Naive thymus-derived CD8-positive, alpha-beta T cell (primary cell): ENCODE measurements around the gene ECT2. TPM values are rescaled to one million over a fixed set of nuclear protein-coding genes. Genes with fewer than 3 reads are reported as not detected.
"Not testable (repeated sequence)": the region's sequence is repeated elsewhere in the genome, so short reads cannot be mapped to it uniquely, and the experiment has no call there.

Experiments used
- ATAC-seq, 2 donors: fragments of 150-1000 bp; cut with Tn5 transposase in 1 of 2; sonication (Bioruptor Pico), chemical (Tn5 transposase) in 1 of 2; 1 replicate in 1 of 2; 2 replicates in 1 of 2; pipeline ENCODE4 v1.10.0; 2021; ENCODE audit warnings: mild to moderate bottlenecking in 2 of 2, moderate library complexity in 2 of 2
- POLR2A ChIA-PET: fragments of 350-600 bp; sonication (Branson Sonifier 250); formaldehyde crosslinking; loops from one replicate; lab custom pipeline; 2021; ENCODE audit warnings: antibody characterized with exemption; lab: Charles Lee
- DNase-seq, 10 donors: peaks; one replicate each; pipeline versions ENCODE4 v3.0.0 to v3.0.0-alpha.2; 2020 to 2022
- H3K27ac Mint-ChIP-seq, 10 donors: one replicate each; pipeline ENCODE4 v1.8.0; 2020 to 2022; ENCODE audit warnings: mild to moderate bottlenecking in 10 of 10, mixed read lengths in 10 of 10, moderate library complexity in 4 of 10, inconsistent platforms in 1 of 10
- H3K27me3 Mint-ChIP-seq, 5 donors: one replicate each; pipeline ENCODE4 v1.8.0; 2021 to 2022; ENCODE audit warnings: mixed read lengths in 5 of 5
- H3K36me3 Mint-ChIP-seq, 3 donors: one replicate each; pipeline ENCODE4 v1.8.0; 2020 to 2022; ENCODE audit warnings: mixed read lengths in 3 of 3, mild to moderate bottlenecking in 2 of 3, inconsistent platforms in 1 of 3
- H3K4me1 Mint-ChIP-seq, 4 donors: one replicate each; pipeline ENCODE4 v1.8.0; 2021 to 2022; ENCODE audit warnings: mixed read lengths in 4 of 4
- H3K4me3 Mint-ChIP-seq, 10 donors: one replicate each; pipeline ENCODE4 v1.8.0; 2020 to 2022; ENCODE audit warnings: mild to moderate bottlenecking in 10 of 10, mixed read lengths in 10 of 10, moderate library complexity in 6 of 10, inconsistent platforms in 1 of 10
- H3K9me3 Mint-ChIP-seq, 9 donors: one replicate each; pipeline ENCODE4 v1.8.0; 2020 to 2022; ENCODE audit warnings: mixed read lengths in 9 of 9, mild to moderate bottlenecking in 3 of 9, inconsistent platforms in 1 of 9, moderate library complexity in 1 of 9
- polyA plus RNA-seq, 3 donors: library from polyadenylated mRNA; unstranded; fragments of 300-500 nt; fragmentation: Illumina TruSeq; gene quantifications; one replicate each; pipeline ENCODE4 v1.2.3, GENCODE V29; 2021
- total RNA-seq, 8 experiments: library from RNA in 2 of 8; stranded (reverse) in 2 of 8; gene quantifications; one replicate each; pipeline ENCODE4 v1.2.3 and lab custom pipeline; 2021 to 2026

ECT2 gene
- total and polyA plus RNA-seq, 5 experiments from 2014 or later, result 1.1 to 2.2 (median 1.8) TPM

- Mint-ChIP-seq H3K4me3 (no peak overlapping the region), H3K27ac (no peak overlapping the region), H3K27me3 (peaks cover 8 to 27% (median 9%) of the 10 kb centered on the region in 5 donors), H3K9me3 (peaks cover 0 to 7% (median 0%) of the 10 kb centered on the region in 9 donors), H3K36me3 (no peaks in the 10 kb centered on the region), H3K4me1 (no peaks in the 10 kb centered on the region)
- no peak for DNase-seq
- no peak for ATAC-seq
- POLR2A ChIA-PET, result no interaction called here
Observed at GRCh38 chr3:172848910-172849309, 98.4 kb downstream of the ECT2 start.

- POLR2A ChIA-PET, result no interaction called here
- Mint-ChIP-seq H3K27ac (no peak overlapping the region), H3K27me3 (peaks cover 7 to 44% (median 10%) of the 10 kb centered on the region in 5 donors), H3K4me3 (no peak overlapping the region), H3K36me3 (no peaks in the 10 kb centered on the region), H3K9me3 (no peaks in the 10 kb centered on the region), H3K4me1 (no peaks in the 10 kb centered on the region)
- DNase-seq (no peak), ATAC-seq (no peak)
Observed at GRCh38 chr3:172853005-172853404, 102.5 kb downstream of the ECT2 start.

- Mint-ChIP-seq H3K4me1 (no peaks in the 10 kb centered on the region), H3K36me3 (no peaks in the 10 kb centered on the region), H3K9me3 (no peaks in the 10 kb centered on the region), H3K4me3 (no peak overlapping the region), H3K27ac (no peak overlapping the region), H3K27me3 (peaks cover 5 to 38% (median 10%) of the 10 kb centered on the region in 5 donors)
- DNase-seq, result no peak
- POLR2A ChIA-PET, result no interaction called here
- no peak for ATAC-seq
Observed at GRCh38 chr3:172853921-172854666, 103.6 kb downstream of the ECT2 start.

GRCh38 chr3:172855037-172855436, 104.5 kb downstream of the ECT2 start:
- Mint-ChIP-seq H3K27me3 (peaks cover 5 to 29% (median 7%) of the 10 kb centered on the region in 5 donors), H3K4me1 (no peaks in the 10 kb centered on the region), H3K4me3 (no peak overlapping the region), H3K36me3 (no peaks in the 10 kb centered on the region), H3K9me3 (no peaks in the 10 kb centered on the region), H3K27ac (no peak overlapping the region)
- DNase-seq (no peak), ATAC-seq (no peak)
- POLR2A ChIA-PET, result no interaction called here

- Mint-ChIP-seq H3K9me3 (peaks cover 0 to 5% (median 0%) of the 10 kb centered on the region in 9 donors), H3K27me3 (peaks cover 0 to 17% (median 3%) of the 10 kb centered on the region in 5 donors), H3K27ac (no peak overlapping the region), H3K36me3 (no peaks in the 10 kb centered on the region), H3K4me3 (no peak overlapping the region), H3K4me1 (no peaks in the 10 kb centered on the region)
- POLR2A ChIA-PET, result no interaction called here
- DNase-seq, result no peak
- ATAC-seq, result no peak
Observed at GRCh38 chr3:172856795-172857742, 106.5 kb downstream of the ECT2 start.

GRCh38 chr3:172859041-172859440, 108.5 kb downstream of the ECT2 start:
- POLR2A ChIA-PET, result no interaction called here
- H3K27me3 Mint-ChIP-seq, result peaks cover 0 to 17% (median 3%) of the 10 kb centered on the region in 5 donors

GRCh38 chr3:172866726-172867350, 116.3 kb downstream of the ECT2 start:
- peaks cover 0 to 21% (median 10%) of the 10 kb centered on the region in 5 donors for H3K27me3 Mint-ChIP-seq
- H3K9me3 Mint-ChIP-seq, H3K4me1 Mint-ChIP-seq, H3K4me3 Mint-ChIP-seq, H3K27ac Mint-ChIP-seq, ATAC-seq, POLR2A ChIA-PET, DNase-seq, H3K36me3 Mint-ChIP-seq: not testable (repeated sequence)

More at GRCh38 chr3:172859041-172859440, 108.5 kb downstream of the ECT2 start:
- H3K4me1 Mint-ChIP-seq, result no peaks in the 10 kb centered on the region
- DNase-seq, result no peak
- H3K9me3 Mint-ChIP-seq, result peaks cover 0 to 12% (median 0%) of the 10 kb centered on the region in 9 donors
- ATAC-seq, result no peak
- no peaks in the 10 kb centered on the region for H3K36me3 Mint-ChIP-seq
- no peak overlapping the region for H3K27ac Mint-ChIP-seq
- H3K4me3 Mint-ChIP-seq, result no peak overlapping the region

GRCh38 chr3:172868582-172869200, 118.2 kb downstream of the ECT2 start:
- no peak for DNase-seq
- Mint-ChIP-seq H3K27ac (no peak overlapping the region), H3K9me3 (no peaks in the 10 kb centered on the region), H3K27me3 (peaks cover 0 to 24% (median 10%) of the 10 kb centered on the region in 5 donors), H3K4me3 (no peak overlapping the region), H3K36me3 (no peaks in the 10 kb centered on the region), H3K4me1 (no peaks in the 10 kb centered on the region)
- POLR2A ChIA-PET, result no interaction called here
- no peak for ATAC-seq

GRCh38 chr3:172869368-172869771, 118.8 kb downstream of the ECT2 start:
- Mint-ChIP-seq H3K4me3 (no peak overlapping the region), H3K9me3 (no peaks in the 10 kb centered on the region), H3K27ac (no peak overlapping the region), H3K4me1 (no peaks in the 10 kb centered on the region), H3K27me3 (peaks cover 0 to 21% (median 9%) of the 10 kb centered on the region in 5 donors), H3K36me3 (no peaks in the 10 kb centered on the region)
- POLR2A ChIA-PET, result no interaction called here
- DNase-seq (no peak), ATAC-seq (no peak)

- Mint-ChIP-seq H3K4me3 (no peak overlapping the region), H3K27me3 (peaks cover 0 to 20% (median 8%) of the 10 kb centered on the region in 5 donors), H3K36me3 (no peaks in the 10 kb centered on the region), H3K4me1 (no peaks in the 10 kb centered on the region), H3K27ac (no peak overlapping the region), H3K9me3 (no peaks in the 10 kb centered on the region)
- DNase-seq, result no peak
- no peak for ATAC-seq
- POLR2A ChIA-PET, result no interaction called here
Observed at GRCh38 chr3:172869784-172870518, 119.4 kb downstream of the ECT2 start.
